Gastroesophageal sphincter (tissue), 4 donors: ENCODE results near the gene CDH11. TPM values are rescaled to one million over a fixed set of nuclear protein-coding genes. Genes with fewer than 3 reads are reported as not detected.

Experiments
- ATAC-seq: fragments of 150-250 bp; one replicate; pipeline ENCODE4 v1.9.1; 2016; ENCODE audit warnings: mild to moderate bottlenecking, moderate library complexity
- H3K27ac ChIP-seq, 4 donors: fragments of 200-600 bp; sonication (generic) in 3 of 4; 1 replicate in 3 of 4; 2 replicates in 1 of 4; pipeline ENCODE4 v1.5.1; 2016 to 2019
- H3K27me3 ChIP-seq: fragments of 200-600 bp; sonication (generic); one replicate; pipeline ENCODE4 v1.5.1; 2019
- H3K36me3 ChIP-seq, 2 donors: fragments of 200-600 bp; sonication (generic); one replicate each; pipeline ENCODE4 v1.5.1; 2019; ENCODE audit warnings: control low read depth in 1 of 2
- H3K4me1 ChIP-seq, 3 donors: fragments of 200-600 bp; sonication (generic); 1 replicate in 2 of 3; 2 replicates in 1 of 3; pipeline ENCODE4 v1.5.1; 2016 to 2019; ENCODE audit warnings: control low read depth in 2 of 3
- H3K4me3 ChIP-seq, 2 donors: fragments of 200-600 bp; sonication (generic); one replicate each; pipeline ENCODE4 v1.5.1; 2019; ENCODE audit warnings: mild to moderate bottlenecking in 1 of 2, moderate library complexity in 1 of 2
- H3K9me3 ChIP-seq, 3 donors: fragments of 200-600 bp; sonication (generic); one replicate each; pipeline ENCODE4 v1.5.1; 2017 to 2019; ENCODE audit warnings: control low read depth in 2 of 3
- CTCF ChIP-seq, 4 experiments: fragments of 200-600 bp in 2 of 4; fragments of 450-650 bp in 2 of 4; sonication (generic) in 1 of 4; IDR thresholded peaks; one replicate each; pipeline ENCODE4 v1.5.1; 2017 to 2019; ENCODE audit warnings: antibody characterized with exemption in 4 of 4, mild to moderate bottlenecking in 2 of 4, moderate library complexity in 2 of 4
- EP300 ChIP-seq: sonication (generic); formaldehyde crosslinking; IDR thresholded peaks from one replicate; pipeline ENCODE4 v1.6.1; 2017; ENCODE audit warnings: antibody characterized with exemption, mild to moderate bottlenecking
- POLR2A ChIP-seq, 2 donors: fragments of 450-650 bp; IDR thresholded peaks; one replicate each; pipeline ENCODE4 v1.6.1; 2017; ENCODE audit warnings: antibody characterized with exemption in 2 of 2, mild to moderate bottlenecking in 2 of 2, moderate library complexity in 1 of 2
- POLR2AphosphoS5 ChIP-seq: sonication (generic); formaldehyde crosslinking; IDR thresholded peaks from one replicate; pipeline ENCODE4 v1.6.1; 2017; ENCODE audit warnings: antibody characterized with exemption
- WGBS, 2 donors: methylation state at CpG; one replicate each; pipeline ENCODE4 v1.1.5; 2018; ENCODE audit warnings: low coverage in 1 of 2; 5-methylcytosine and 5-hydroxymethylcytosine counted together
- total RNA-seq, 4 donors: library from RNA; depleted of rRNA; stranded (reverse); fragments of >200 nt; gene quantifications; one replicate each; pipeline ENCODE4 v1.1.0, GENCODE V29; 2016

Gene CDH11
- total RNA-seq, 4 donors from 2014 or later: 37.4 to 78.9 (median 62.8) TPM

GRCh38 chr16:65012357-65012756 is 109.5 kb downstream of the CDH11 start:
- TF ChIP-seq POLR2AphosphoS5 (no peak), EP300 (no peak), CTCF (IDR thresholded peaks at IDR 0.05) (no peak), POLR2A (IDR thresholded peaks at IDR 0.05) (no peak)
- Histone ChIP-seq H3K4me1 (peaks cover 0 to 11% (median 0%) of the 10 kb centered on the region in 3 donors), H3K27me3 (no peaks in the 10 kb centered on the region), H3K27ac (no peak overlapping the region), H3K9me3 (no peaks in the 10 kb centered on the region), H3K4me3 (no peak overlapping the region), H3K36me3 (no peaks in the 10 kb centered on the region)
- 47 to 70% methylated on average over 1 of the region's 1 CpG for WGBS, 2 donors
- ATAC-seq: no peak

- Histone ChIP-seq H3K4me3 (no peak overlapping the region), H3K27ac (no peak overlapping the region), H3K9me3 (no peaks in the 10 kb centered on the region), H3K36me3 (peaks cover 0 to 14% of the 10 kb centered on the region in 2 donors), H3K27me3 (no peaks in the 10 kb centered on the region), H3K4me1 (no peaks in the 10 kb centered on the region)
- no peak for ATAC-seq
- WGBS, 2 donors: 44 to 57% methylated on average over 1 to 2 of the region's 2 CpGs
- TF ChIP-seq CTCF (IDR thresholded peaks at IDR 0.05) (no peak), POLR2AphosphoS5 (no peak), POLR2A (IDR thresholded peaks at IDR 0.05) (no peak), EP300 (no peak)
Measured at GRCh38 chr16:65010125-65010524, 111.7 kb downstream of the CDH11 start.

GRCh38 chr16:65005696-65006095 is 116.2 kb downstream of the CDH11 start:
- 100% methylated on average over 1 of the region's 1 CpG; no CpG with 5 or more reads in 1 of the 2 donors for WGBS, 2 donors

GRCh38 chr16:65004570-65004969 is 117.3 kb downstream of the CDH11 start:
- Histone ChIP-seq H3K4me1 (no peaks in the 10 kb centered on the region), H3K27me3 (no peaks in the 10 kb centered on the region), H3K4me3 (no peak overlapping the region), H3K27ac (no peak overlapping the region), H3K9me3 (no peaks in the 10 kb centered on the region), H3K36me3 (peaks cover 0 to 36% of the 10 kb centered on the region in 2 donors)
- no peak for ATAC-seq
- TF ChIP-seq EP300 (no peak), POLR2A (IDR thresholded peaks at IDR 0.05) (no peak), CTCF (IDR thresholded peaks at IDR 0.05) (no peak), POLR2AphosphoS5 (no peak)
- 95% methylated on average over 4 of the region's 16 CpGs; no CpG with 5 or more reads in 1 of the 2 donors for WGBS, 2 donors

More at GRCh38 chr16:65005696-65006095, 116.2 kb downstream of the CDH11 start:
- Histone ChIP-seq H3K4me1 (no peaks in the 10 kb centered on the region), H3K4me3 (no peak overlapping the region), H3K36me3 (peaks cover 0 to 36% of the 10 kb centered on the region in 2 donors), H3K27me3 (no peaks in the 10 kb centered on the region), H3K27ac (no peak overlapping the region), H3K9me3 (no peaks in the 10 kb centered on the region)
- ATAC-seq: no peak
- no peak for TF ChIP-seq POLR2A (IDR thresholded peaks at IDR 0.05)
- TF ChIP-seq CTCF (IDR thresholded peaks at IDR 0.05): no peak
- TF ChIP-seq EP300: no peak
- TF ChIP-seq POLR2AphosphoS5: no peak

- ATAC-seq: no peak
- no peak overlapping the region for H3K27ac ChIP-seq
Measured at GRCh38 chr16:65003621-65004020, 118.2 kb downstream of the CDH11 start.

More at GRCh38 chr16:65003621-65004020, 118.2 kb downstream of the CDH11 start:
- TF ChIP-seq POLR2AphosphoS5: no peak
- no peak for TF ChIP-seq CTCF (IDR thresholded peaks at IDR 0.05)
- no peak for TF ChIP-seq EP300
- TF ChIP-seq POLR2A (IDR thresholded peaks at IDR 0.05): no peak
- Histone ChIP-seq H3K4me1 (no peaks in the 10 kb centered on the region), H3K9me3 (no peaks in the 10 kb centered on the region), H3K4me3 (no peak overlapping the region), H3K27me3 (no peaks in the 10 kb centered on the region), H3K36me3 (peaks cover 0 to 37% of the 10 kb centered on the region in 2 donors)
